ENCODE data around the gene FGF14.

Gene FGF14

GRCh38 chr13:102310691-102311418 is 91.0 kb downstream of the FGF14 start:
- H3K27ac Mint-ChIP-seq: no peak overlapping the region
- peaks cover 5% of the 10 kb centered on the region for H3K27me3 Mint-ChIP-seq
- DNase-seq: no peak
- H3K36me3 Mint-ChIP-seq (ENCODE audit: low read depth): no peaks in the 10 kb centered on the region
- ATAC-seq: no peak
- H3K4me3 Mint-ChIP-seq: no peak overlapping the region
- H3K4me1 Mint-ChIP-seq: no peaks in the 10 kb centered on the region
- no peaks in the 10 kb centered on the region for H3K9me3 Mint-ChIP-seq

- Mint-ChIP-seq H3K36me3 (ENCODE audit: low read depth) (no peaks in the 10 kb centered on the region), H3K27me3 (peaks cover 6% of the 10 kb centered on the region), H3K27ac (no peak overlapping the region), H3K9me3 (no peaks in the 10 kb centered on the region), H3K4me1 (no peaks in the 10 kb centered on the region), H3K4me3 (no peak overlapping the region)
- DNase-seq (no peak), ATAC-seq (no peak)
Measured at GRCh38 chr13:102309110-102309509, 92.7 kb downstream of the FGF14 start.

- Mint-ChIP-seq H3K9me3 (no peaks in the 10 kb centered on the region), H3K4me1 (no peaks in the 10 kb centered on the region), H3K36me3 (ENCODE audit: low read depth) (no peaks in the 10 kb centered on the region), H3K4me3 (no peak overlapping the region), H3K27ac (no peak overlapping the region), H3K27me3 (peaks cover 2% of the 10 kb centered on the region)
- ATAC-seq (no peak), DNase-seq (no peak)
Measured at GRCh38 chr13:102302534-102302933, 99.3 kb downstream of the FGF14 start.

GRCh38 chr13:102300379-102300778 is 101.5 kb downstream of the FGF14 start:
- H3K27ac Mint-ChIP-seq: no peak overlapping the region
- H3K4me3 Mint-ChIP-seq: no peak overlapping the region
- DNase-seq (no peak), ATAC-seq (no peak)
- H3K27me3 Mint-ChIP-seq: peaks cover 2% of the 10 kb centered on the region
- no peaks in the 10 kb centered on the region for H3K4me1 Mint-ChIP-seq
- H3K36me3 Mint-ChIP-seq (ENCODE audit: low read depth): no peaks in the 10 kb centered on the region
- no peaks in the 10 kb centered on the region for H3K9me3 Mint-ChIP-seq

- Mint-ChIP-seq H3K36me3 (ENCODE audit: low read depth) (no peaks in the 10 kb centered on the region), H3K27me3 (peaks cover 2% of the 10 kb centered on the region), H3K27ac (no peak overlapping the region), H3K4me3 (no peak overlapping the region), H3K4me1 (no peaks in the 10 kb centered on the region), H3K9me3 (no peaks in the 10 kb centered on the region)
- ATAC-seq: no peak
- DNase-seq: no peak
Measured at GRCh38 chr13:102299366-102299765, 102.5 kb downstream of the FGF14 start.

GRCh38 chr13:102298051-102298450 is 103.8 kb downstream of the FGF14 start:
- Mint-ChIP-seq H3K4me1 (no peaks in the 10 kb centered on the region), H3K9me3 (no peaks in the 10 kb centered on the region), H3K27me3 (no peaks in the 10 kb centered on the region), H3K4me3 (no peak overlapping the region), H3K36me3 (ENCODE audit: low read depth) (no peaks in the 10 kb centered on the region), H3K27ac (no peak overlapping the region)
- DNase-seq (no peak), ATAC-seq (no peak)

GRCh38 chr13:102295316-102296048 is 106.4 kb downstream of the FGF14 start:
- ATAC-seq: no peak

GRCh38 chr13:102294407-102295018 is 107.3 kb downstream of the FGF14 start:
- Mint-ChIP-seq H3K4me1 (no peaks in the 10 kb centered on the region), H3K27ac (no peak overlapping the region), H3K9me3 (no peaks in the 10 kb centered on the region), H3K4me3 (no peak overlapping the region), H3K36me3 (ENCODE audit: low read depth) (no peaks in the 10 kb centered on the region), H3K27me3 (no peaks in the 10 kb centered on the region)
- ATAC-seq: no peak
- no peak for DNase-seq

More at GRCh38 chr13:102295316-102296048, 106.4 kb downstream of the FGF14 start:
- Mint-ChIP-seq H3K36me3 (ENCODE audit: low read depth) (no peaks in the 10 kb centered on the region), H3K4me1 (no peaks in the 10 kb centered on the region), H3K9me3 (no peaks in the 10 kb centered on the region), H3K27me3 (no peaks in the 10 kb centered on the region), H3K4me3 (no peak overlapping the region), H3K27ac (no peak overlapping the region)
- DNase-seq: no peak

GRCh38 chr13:102293723-102294122 is 108.1 kb downstream of the FGF14 start:
- no peaks in the 10 kb centered on the region for H3K9me3 Mint-ChIP-seq
- H3K4me1 Mint-ChIP-seq: no peaks in the 10 kb centered on the region
- no peaks in the 10 kb centered on the region for H3K36me3 Mint-ChIP-seq (ENCODE audit: low read depth)
- ATAC-seq (no peak), DNase-seq (no peak)
- H3K4me3 Mint-ChIP-seq: no peak overlapping the region
- no peak overlapping the region for H3K27ac Mint-ChIP-seq
- no peaks in the 10 kb centered on the region for H3K27me3 Mint-ChIP-seq

- DNase-seq (no peak), ATAC-seq (no peak)
- Mint-ChIP-seq H3K27me3 (no peaks in the 10 kb centered on the region), H3K27ac (no peak overlapping the region), H3K4me1 (no peaks in the 10 kb centered on the region), H3K9me3 (no peaks in the 10 kb centered on the region), H3K36me3 (ENCODE audit: low read depth) (no peaks in the 10 kb centered on the region), H3K4me3 (no peak overlapping the region)
Measured at GRCh38 chr13:102291587-102292218, 110.1 kb downstream of the FGF14 start.

GRCh38 chr13:102289606-102290005 is 112.2 kb downstream of the FGF14 start:
- no peaks in the 10 kb centered on the region for H3K36me3 Mint-ChIP-seq (ENCODE audit: low read depth)
- H3K27me3 Mint-ChIP-seq: no peaks in the 10 kb centered on the region
- no peaks in the 10 kb centered on the region for H3K9me3 Mint-ChIP-seq
- H3K27ac Mint-ChIP-seq: no peak overlapping the region
- H3K4me1 Mint-ChIP-seq: no peaks in the 10 kb centered on the region
- no peak for ATAC-seq
- no peak overlapping the region for H3K4me3 Mint-ChIP-seq
- DNase-seq: no peak

- ATAC-seq (no peak), DNase-seq (no peak)
- Mint-ChIP-seq H3K4me3 (no peak overlapping the region), H3K9me3 (no peaks in the 10 kb centered on the region), H3K36me3 (ENCODE audit: low read depth) (no peaks in the 10 kb centered on the region), H3K27ac (no peak overlapping the region), H3K4me1 (no peaks in the 10 kb centered on the region), H3K27me3 (peaks cover 2% of the 10 kb centered on the region)
Measured at GRCh38 chr13:102286326-102286725, 115.5 kb downstream of the FGF14 start.

- no peaks in the 10 kb centered on the region for H3K36me3 Mint-ChIP-seq (ENCODE audit: low read depth)
- ATAC-seq: no peak
- H3K9me3 Mint-ChIP-seq: no peaks in the 10 kb centered on the region
- no peak overlapping the region for H3K27ac Mint-ChIP-seq
- no peak overlapping the region for H3K4me3 Mint-ChIP-seq
- H3K27me3 Mint-ChIP-seq: peaks cover 10% of the 10 kb centered on the region
- H3K4me1 Mint-ChIP-seq: no peaks in the 10 kb centered on the region
- no peak for DNase-seq
Measured at GRCh38 chr13:102280366-102280765, 121.5 kb downstream of the FGF14 start.

- no peaks in the 10 kb centered on the region for H3K36me3 Mint-ChIP-seq (ENCODE audit: low read depth)
- H3K27me3 Mint-ChIP-seq: peaks cover 10% of the 10 kb centered on the region
- DNase-seq: no peak
- no peak overlapping the region for H3K27ac Mint-ChIP-seq
- H3K9me3 Mint-ChIP-seq: no peaks in the 10 kb centered on the region
- no peak for ATAC-seq
- H3K4me3 Mint-ChIP-seq: no peak overlapping the region
- H3K4me1 Mint-ChIP-seq: no peaks in the 10 kb centered on the region
Measured at GRCh38 chr13:102277286-102277685, 124.6 kb downstream of the FGF14 start.

- Mint-ChIP-seq H3K36me3 (ENCODE audit: low read depth) (no peaks in the 10 kb centered on the region), H3K4me1 (no peaks in the 10 kb centered on the region), H3K9me3 (no peaks in the 10 kb centered on the region), H3K27ac (no peak overlapping the region), H3K27me3 (peaks cover 8% of the 10 kb centered on the region), H3K4me3 (no peak overlapping the region)
- ATAC-seq (no peak), DNase-seq (no peak)
Measured at GRCh38 chr13:102276404-102276803, 125.4 kb downstream of the FGF14 start.

Measured in activated naive CD8-positive, alpha-beta T cell treated with anti-CD3 and anti-CD28 coated beads, Interleukin-2, amount 50 U/mL, for 24 hours (primary cell).